Heart left ventricle (tissue), 16 donors: ENCODE measurements around the gene ARMC6. TPM values are rescaled to one million over a fixed set of nuclear protein-coding genes. Genes with fewer than 3 reads are reported as not detected.
A peak's percentile ranks its signal among the peaks of the same experiment; 100 is the strongest.

ENCODE experiments used
- ATAC-seq, 4 donors: fragments of 200-7000 bp; cut with Tn5 transposase; one replicate each; pipeline ENCODE4 v1.9.1; 2020 to 2022; ENCODE audit warnings: moderate library complexity in 4 of 4, mild to moderate bottlenecking in 3 of 4, moderate number of reproducible peaks in 1 of 4
- DNase-seq, 5 donors: peaks; one replicate each; pipeline ENCODE4 v3.0.0-alpha.2; 2020
- H3K27ac ChIP-seq, 12 donors: fragments of 200-600 bp; sonication (generic) in 4 of 12; one replicate each; pipeline versions ENCODE4 v1.5.0 to v1.8.0; 2016 to 2022; ENCODE audit warnings: mild to moderate bottlenecking in 2 of 12
- H3K27me3 ChIP-seq, 9 donors: fragments of 200-600 bp; sonication (generic) in 2 of 9; one replicate each; pipeline versions ENCODE4 v1.5.1 to v1.8.0; 2016 to 2022; ENCODE audit warnings: mild to moderate bottlenecking in 3 of 9
- H3K36me3 ChIP-seq, 9 donors: fragments of 200-600 bp; sonication (generic) in 2 of 9; one replicate each; pipeline versions ENCODE4 v1.5.0 to v1.8.0; 2018 to 2022; ENCODE audit warnings: mild to moderate bottlenecking in 2 of 9
- H3K4me1 ChIP-seq, 12 donors: fragments of 200-600 bp; sonication (generic) in 4 of 12; one replicate each; pipeline versions ENCODE4 v1.5.0 to v1.8.0; 2016 to 2022; ENCODE audit warnings: mild to moderate bottlenecking in 3 of 12
- H3K4me3 ChIP-seq, 12 donors: fragments of 200-600 bp; sonication (generic) in 4 of 12; one replicate each; pipeline versions ENCODE4 v1.5.0 to v1.8.0; 2017 to 2022; ENCODE audit warnings: mild to moderate bottlenecking in 9 of 12, moderate library complexity in 4 of 12
- H3K9me3 ChIP-seq, 12 donors: fragments of 200-600 bp; sonication (generic) in 4 of 12; one replicate each; pipeline versions ENCODE4 v1.5.0 to v1.8.0; 2016 to 2022; ENCODE audit warnings: mild to moderate bottlenecking in 1 of 12
- POLR2A ChIP-seq, 2 donors: fragments of 450-650 bp; IDR thresholded peaks; one replicate each; pipeline ENCODE4 v1.6.1; 2017; ENCODE audit warnings: antibody characterized with exemption in 2 of 2, mild to moderate bottlenecking in 2 of 2, moderate library complexity in 2 of 2
- WGBS, 4 donors: extraction: QIAGEN DNeasy Blood & Tissue Kit in 2 of 4; methylation state at CpG; one replicate each; pipeline versions ENCODE4 v1.1.5 to v1.1.7; 2013 to 2018; 5-methylcytosine and 5-hydroxymethylcytosine counted together
- intact Hi-C, 10 donors: fragments of 100-400 bp; cut with DNase I; formaldehyde crosslinking; loops; one replicate each; pipeline versions ENCODE4 v1.11.1 to v1.14.2; 2022
- polyA plus RNA-seq, 2 donors: library from polyadenylated mRNA; stranded (reverse); fragments of 200-250 nt; gene quantifications; one replicate each; pipeline ENCODE4 v1.2.3, GENCODE V29; 2013
- total RNA-seq, 9 donors: library from RNA; depleted of rRNA in 2 of 9; stranded (reverse); fragments of >200 nt in 2 of 9; fragmentation: NEBNext Ultra II Directional in 3 of 9; extraction: Animal tissue kit (Norgen Biotek cat#: 25700) in 3 of 9; gene quantifications; one replicate each; pipeline versions ENCODE4 v1.1.0 to v1.2.4, GENCODE V29; 2016 to 2023
- TF ChIP-seq, protein P1 (sequence below), 12 donors: fragments of 200-600 bp; sonication (generic) in 4 of 12; IDR thresholded peaks; one replicate each; pipeline versions ENCODE4 v1.5.0 to v1.8.0; 2018 to 2022; ENCODE audit warnings: antibody characterized with exemption in 12 of 12, mild to moderate bottlenecking in 5 of 12
- donor health status: ischemic (EF 13 %, LVEDD 7.1; RV severe dilation, severe dysfunction).
- donor health status: healthy with polysubstance abuse.
- donor health status: DM: no; HTN: yes; CAD: no.
- donor health status: DM: no; HTN: no; CAD: no.
- donor health status: ischemic (EF 25% LVEDD 6.9; RV normal size, moderate dysfunction).
- donor health status: ischemic (EF 25% LVEDD 5.7; RV mildly dilated, moderate dysfunction).
- donor health status: healthy.
- donor health status: DM: yes; HTN: yes; CAD: no.
- donor health status: ischemic (EF 35%, LVEDD 5.7; RV mildly dilated, moderate dysfunction).
- donor health status: nonischemic (EF 11% LVEDD 7.7; RV severe dilation, severe dysfunction).
- donor health status: DM: yes; HTN: yes; CAD: no.
- donor health status: PGD.
- donor health status: ischemic (EF 29% LVEDD 5.4; RV normal size, mild dysfunction).
- donor health status: nonischemic (EF 23%, LVEDD 6.1; RV moderate dilation, normal function).

The ARMC6 gene
- total and polyA plus RNA-seq, 11 donors, result 9.9 to 24.7 (median 18.0) TPM

DNA sequence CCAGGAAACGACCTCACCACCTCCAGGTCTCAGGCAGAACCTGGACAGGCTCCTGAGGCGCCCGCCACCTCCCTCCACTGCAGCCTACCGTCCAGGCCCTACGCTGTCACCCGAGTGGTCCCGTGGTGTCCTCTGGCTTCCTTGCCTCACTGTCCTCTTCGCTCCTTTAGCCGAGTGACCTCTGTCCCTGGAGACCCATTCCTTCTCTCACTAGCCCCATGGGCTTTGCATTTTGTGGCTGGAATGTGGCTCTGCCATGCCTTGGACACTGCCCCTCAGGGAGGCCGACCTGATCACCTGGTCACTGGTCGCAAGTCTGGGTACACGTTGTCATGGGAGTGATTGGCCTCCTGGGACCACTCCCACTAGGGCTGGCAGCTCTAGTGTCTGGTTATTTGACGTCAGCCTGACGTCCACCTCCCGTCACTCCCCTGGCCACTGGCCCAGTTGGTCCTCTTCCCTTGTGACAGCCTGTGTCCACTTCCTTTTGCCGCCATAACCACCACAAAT is 48.3 kb downstream of the ARMC6 start:
- DNase-seq, result peak in 4 of 5 donors; percentile 48 to 88 (median 70)
- Histone ChIP-seq H3K4me3 (no peak overlapping the region), H3K27ac (peak overlapping the region in 7 of 12 donors; percentile 5 to 59 (median 31)), H3K36me3 (peaks cover 0 to 6% (median 0%) of the 10 kb centered on the region in 9 donors), H3K9me3 (no peaks in the 10 kb centered on the region), H3K27me3 (no peaks in the 10 kb centered on the region), H3K4me1 (peaks cover 0 to 27% (median 2%) of the 10 kb centered on the region in 12 donors)
- peak in 3 of 4 donors; percentile 49 to 79 (median 64) for ATAC-seq
- WGBS, 4 donors, result 63 to 67% (median 65%) methylated on average over 16 of the region's 16 CpGs
- intact Hi-C loops, result no loop called here
- TF ChIP-seq, protein P1, sequence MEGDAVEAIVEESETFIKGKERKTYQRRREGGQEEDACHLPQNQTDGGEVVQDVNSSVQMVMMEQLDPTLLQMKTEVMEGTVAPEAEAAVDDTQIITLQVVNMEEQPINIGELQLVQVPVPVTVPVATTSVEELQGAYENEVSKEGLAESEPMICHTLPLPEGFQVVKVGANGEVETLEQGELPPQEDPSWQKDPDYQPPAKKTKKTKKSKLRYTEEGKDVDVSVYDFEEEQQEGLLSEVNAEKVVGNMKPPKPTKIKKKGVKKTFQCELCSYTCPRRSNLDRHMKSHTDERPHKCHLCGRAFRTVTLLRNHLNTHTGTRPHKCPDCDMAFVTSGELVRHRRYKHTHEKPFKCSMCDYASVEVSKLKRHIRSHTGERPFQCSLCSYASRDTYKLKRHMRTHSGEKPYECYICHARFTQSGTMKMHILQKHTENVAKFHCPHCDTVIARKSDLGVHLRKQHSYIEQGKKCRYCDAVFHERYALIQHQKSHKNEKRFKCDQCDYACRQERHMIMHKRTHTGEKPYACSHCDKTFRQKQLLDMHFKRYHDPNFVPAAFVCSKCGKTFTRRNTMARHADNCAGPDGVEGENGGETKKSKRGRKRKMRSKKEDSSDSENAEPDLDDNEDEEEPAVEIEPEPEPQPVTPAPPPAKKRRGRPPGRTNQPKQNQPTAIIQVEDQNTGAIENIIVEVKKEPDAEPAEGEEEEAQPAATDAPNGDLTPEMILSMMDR (IDR thresholded peaks at IDR 0.05), result no peak
- no peak for TF ChIP-seq POLR2A (IDR thresholded peaks at IDR 0.05)

DNA sequence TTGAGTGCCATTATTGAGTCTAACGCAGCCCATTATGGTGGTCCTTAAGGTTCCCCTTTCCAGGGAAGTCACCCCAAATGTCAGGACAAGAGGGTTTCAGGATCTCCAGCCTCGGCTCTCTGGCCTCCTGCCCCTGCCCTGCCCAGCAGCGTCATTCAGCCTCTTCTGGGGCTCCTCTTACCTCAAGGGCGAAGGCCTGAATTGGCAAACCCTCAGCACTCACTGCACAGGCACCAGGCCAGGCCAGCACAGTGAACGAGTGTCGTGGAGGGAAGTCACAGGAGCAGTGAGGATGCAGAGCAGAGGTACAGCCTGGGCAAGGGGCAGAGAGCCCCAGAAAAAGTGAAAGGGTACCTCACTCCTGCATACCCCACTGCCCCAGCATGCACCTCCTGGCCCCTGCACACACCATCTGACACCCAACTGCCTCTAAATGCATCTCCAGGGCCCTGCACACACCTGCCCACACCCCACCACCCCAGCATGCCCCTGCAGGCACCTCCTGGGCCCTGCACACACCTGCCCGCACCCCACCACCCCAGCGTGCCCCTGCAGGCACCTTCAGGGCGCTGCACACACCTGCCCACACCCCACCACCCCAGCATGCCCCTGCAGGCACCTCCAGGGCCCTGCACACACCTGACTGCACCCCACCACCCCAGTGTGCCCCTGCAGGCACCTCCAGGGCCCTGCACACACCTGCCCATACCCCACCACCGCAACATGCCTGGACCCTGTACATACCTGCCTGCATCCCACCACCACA is 50.2 kb downstream of the ARMC6 start:
- DNase-seq, result peak in 4 of 5 donors; percentile 46 to 85 (median 72)

DNA sequence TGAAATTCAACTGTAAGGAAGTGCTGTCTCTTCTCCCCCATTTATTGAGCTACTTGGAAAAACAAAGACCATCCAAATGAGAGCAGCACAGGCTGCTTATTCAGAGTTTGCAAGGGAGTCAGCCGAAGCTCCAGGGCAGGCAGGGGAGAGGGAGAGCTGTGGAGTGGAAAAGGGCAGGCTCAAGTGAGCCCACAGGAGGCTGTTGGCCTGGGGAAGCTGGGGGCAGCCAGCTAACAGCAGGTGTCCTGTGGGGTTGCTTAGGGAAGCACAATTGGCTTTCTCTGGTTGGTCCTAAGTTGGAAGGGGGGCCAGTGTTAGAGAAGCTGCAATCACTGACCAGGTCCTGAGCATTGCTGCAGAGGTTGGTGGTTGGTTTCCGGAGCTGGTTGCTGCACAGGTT is 54.3 kb downstream of the ARMC6 start:
- no peaks in the 10 kb centered on the region for H3K27me3 ChIP-seq
- intact Hi-C loops, result no loop called here
- WGBS, 4 donors, result 82 to 94% (median 87%) methylated on average over 2 of the region's 2 CpGs

More for the DNA sequence above, 50.2 kb downstream of the ARMC6 start:
- intact Hi-C loops, result no loop called here
- H3K36me3 ChIP-seq, result peaks cover 0 to 2% (median 0%) of the 10 kb centered on the region in 9 donors
- no peak overlapping the region for H3K4me3 ChIP-seq
- whole genome bisulfite sequencing, 4 donors, result 72 to 78% (median 75%) methylated on average over 10 of the region's 10 CpGs
- TF ChIP-seq, protein P1 (IDR thresholded peaks at IDR 0.05), result no peak
- TF ChIP-seq POLR2A (IDR thresholded peaks at IDR 0.05), result no peak
- peak in 3 of 4 donors; percentile 85 to 90 (median 86) for ATAC-seq
- peak overlapping the region in 1 of 12 donors; percentile 59 for H3K27ac ChIP-seq
- H3K27me3 ChIP-seq, result no peaks in the 10 kb centered on the region
- H3K9me3 ChIP-seq, result no peaks in the 10 kb centered on the region
- H3K4me1 ChIP-seq, result peaks cover 0 to 27% (median 2%) of the 10 kb centered on the region in 12 donors

DNA sequence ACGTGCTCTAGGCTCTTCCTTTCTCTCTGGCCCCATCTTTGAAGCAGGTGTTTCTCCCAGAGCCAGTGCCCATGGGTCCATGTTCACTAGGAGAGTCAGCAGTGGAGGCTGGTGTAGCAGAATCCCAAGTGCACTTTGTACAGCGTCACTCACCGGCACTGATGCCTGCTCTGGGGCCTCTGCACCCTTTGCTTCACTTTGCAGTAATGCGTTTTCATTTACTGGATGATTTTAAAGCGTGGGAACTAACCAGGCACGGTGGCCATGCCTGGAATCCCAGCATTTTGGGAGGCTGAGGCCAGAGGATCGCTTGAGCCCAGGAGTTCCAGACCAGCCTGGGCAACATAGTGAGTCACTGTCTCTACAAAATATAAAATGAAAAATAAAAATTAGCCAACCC is 61.1 kb downstream of the ARMC6 start:
- ATAC-seq, result no peak
- no peak overlapping the region for H3K4me3 ChIP-seq
- TF ChIP-seq, protein P1 (IDR thresholded peaks at IDR 0.05), result no peak
- no peak for TF ChIP-seq POLR2A (IDR thresholded peaks at IDR 0.05)
- H3K36me3 ChIP-seq, result peaks cover 0 to 23% (median 10%) of the 10 kb centered on the region in 9 donors
- H3K27me3 ChIP-seq, result no peaks in the 10 kb centered on the region
- WGBS, 4 donors, result 83 to 96% (median 91%) methylated on average over 7 of the region's 7 CpGs
- H3K9me3 ChIP-seq, result no peaks in the 10 kb centered on the region
- intact Hi-C loops, result no loop called here
- no peak for DNase-seq
- no peak overlapping the region for H3K27ac ChIP-seq
- peaks cover 0 to 5% (median 0%) of the 10 kb centered on the region in 12 donors for H3K4me1 ChIP-seq

More for the DNA sequence above, 54.3 kb downstream of the ARMC6 start:
- H3K27ac ChIP-seq, result no peak overlapping the region
- DNase-seq (no peak), ATAC-seq (no peak)
- H3K4me3 ChIP-seq, result no peak overlapping the region
- TF ChIP-seq, protein P1 (IDR thresholded peaks at IDR 0.05), result no peak
- no peak for TF ChIP-seq POLR2A (IDR thresholded peaks at IDR 0.05)
- no peaks in the 10 kb centered on the region for H3K9me3 ChIP-seq
- H3K4me1 ChIP-seq, result peaks cover 0 to 15% (median 0%) of the 10 kb centered on the region in 12 donors
- H3K36me3 ChIP-seq, result peaks cover 0 to 2% (median 0%) of the 10 kb centered on the region in 9 donors
